LNCaP clone FGC (cell line): Measurements from ENCODE around the gene TLE7.

Experiments used
- DNase-seq: peaks from one replicate; pipeline ENCODE4 v3.0.0-alpha.2; 2011; ENCODE audit warnings: low read depth
- H3K4me3 ChIP-seq: 2 replicates; pipeline ENCODE4 v1.5.1; 2011; ENCODE audit warnings: mild to moderate bottlenecking, low read depth, low read length, control low read depth
- CTCF ChIP-seq: IDR thresholded peaks from 2 replicates; pipeline ENCODE4 v1.5.1; 2012; ENCODE audit warnings: mild to moderate bottlenecking; ENCODE audit not compliant: control insufficient read depth, insufficient read depth; ENCODE audit errors: extremely low read depth

Gene TLE7

GRCh38 chr16:71384073-71384724 lies 57.7 kb downstream of the TLE7 start:
- H3K4me3 ChIP-seq: no peak overlapping the region
- TF ChIP-seq CTCF: no peak
- no peak for DNase-seq

- DNase-seq: no peak
- no peak for TF ChIP-seq CTCF
These were observed 58.6 kb downstream of the TLE7 start for GRCh38 chr16:71383054-71383773.

GRCh38 chr16:71380831-71381230 lies 61.0 kb downstream of the TLE7 start:
- DNase-seq: no peak
- H3K4me3 ChIP-seq: no peak overlapping the region
- no peak for TF ChIP-seq CTCF

More at GRCh38 chr16:71383054-71383773, 58.6 kb downstream of the TLE7 start:
- no peak overlapping the region for H3K4me3 ChIP-seq
